IMR-90 (cell line): Measurements from ENCODE around the gene R3HDM4. TPM values are rescaled to one million over a fixed set of nuclear protein-coding genes. Genes with fewer than 3 reads are reported as not detected.

Experiments used
- ATAC-seq: fragments of 200-7000 bp; cut with Tn5 transposase; 2 replicates; pipeline ENCODE4 v1.9.1; 2020; ENCODE audit warnings: low read depth, mild to moderate bottlenecking, moderate library complexity
- BruUV-seq: library from RNA; stranded (reverse); fragments of 400-500 nt; replicated peaks from 2 replicates; lab custom pipeline; 2021; lab: Mats Ljungman, UMichigan
- CTCF ChIA-PET: fragments of 300-600 bp; formaldehyde crosslinking; extraction: SDS; loops from one replicate; lab custom pipeline; 2021; ENCODE audit warnings: antibody characterized with exemption; lab: Yijun Ruan, JAX
- POLR2A ChIA-PET: fragments of 300-600 bp; sonication (Branson Sonifier 250); formaldehyde crosslinking; loops from one replicate; lab custom pipeline; 2022; ENCODE audit warnings: antibody characterized with exemption; ENCODE audit not compliant: unreplicated experiment; lab: Charles Lee
- DNase-seq: peaks from one replicate; pipeline ENCODE4 v3.0.0; 2013
- H2AFZ ChIP-seq: replicated peaks from 2 replicates; pipeline ENCODE3; 2013; ENCODE audit warnings: low read length, mild to moderate bottlenecking; ENCODE audit not compliant: poor library complexity
- H2AK5ac ChIP-seq: 2 replicates; pipeline ENCODE4 v1.6.1; 2013; ENCODE audit warnings: low read depth, low read length, inconsistent platforms
- H2AK9ac ChIP-seq: replicated peaks from 2 replicates; pipeline ENCODE3; 2013; ENCODE audit warnings: mild to moderate bottlenecking, low read depth, low read length, moderate library complexity; ENCODE audit not compliant: poor library complexity
- H2BK120ac ChIP-seq: 2 replicates; pipeline ENCODE4 v1.6.1; 2013; ENCODE audit warnings: low read depth, low read length, inconsistent platforms
- H2BK15ac ChIP-seq: 3 replicates; pipeline ENCODE4 v1.6.1; 2013; ENCODE audit warnings: low read depth, low read length, inconsistent platforms
- H2BK20ac ChIP-seq: 2 replicates; pipeline ENCODE4 v1.6.1; 2013; ENCODE audit warnings: low read depth, mild to moderate bottlenecking, inconsistent platforms, low read length, moderate library complexity
- H2BK5ac ChIP-seq: 2 replicates; pipeline ENCODE4 v1.6.1; 2013; ENCODE audit warnings: mild to moderate bottlenecking, low read depth, low read length, inconsistent platforms; ENCODE audit not compliant: poor library complexity, severe bottlenecking
- H3K14ac ChIP-seq: replicated peaks from 2 replicates; pipeline ENCODE4 v1.6.1; 2013; ENCODE audit warnings: low read depth, low read length, inconsistent platforms
- H3K18ac ChIP-seq: 2 replicates; pipeline ENCODE4 v1.6.1; 2013; ENCODE audit warnings: low read depth, low read length, control low read depth
- H3K23ac ChIP-seq: 2 replicates; pipeline ENCODE4 v1.6.1; 2013; ENCODE audit warnings: low read depth, low read length, inconsistent platforms
- H3K27ac ChIP-seq: 2 replicates; pipeline ENCODE4 v1.5.1; 2013; ENCODE audit warnings: mild to moderate bottlenecking, control low read depth, low read length; ENCODE audit not compliant: insufficient read depth
- H3K27me3 ChIP-seq: 2 replicates; pipeline ENCODE4 v1.6.1; 2013; ENCODE audit warnings: low read length; ENCODE audit not compliant: control insufficient read depth, insufficient read depth
- H3K36me3 ChIP-seq: 2 replicates; pipeline ENCODE4 v1.6.1; 2013; ENCODE audit warnings: low read length, mixed read lengths; ENCODE audit not compliant: control insufficient read depth, insufficient read depth
- H3K4ac ChIP-seq: 2 replicates; pipeline ENCODE4 v1.6.1; 2013; ENCODE audit warnings: low read depth, low read length, inconsistent platforms
- H3K4me1 ChIP-seq: 2 replicates; pipeline ENCODE4 v1.6.1; 2013; ENCODE audit warnings: low read length, mixed read lengths; ENCODE audit not compliant: control insufficient read depth, insufficient read depth
- H3K4me2 ChIP-seq: 2 replicates; pipeline ENCODE4 v1.6.1; 2013; ENCODE audit warnings: low read depth, mild to moderate bottlenecking, control low read depth, low read length, moderate library complexity
- H3K4me3 ChIP-seq: 2 replicates; pipeline ENCODE4 v1.5.1; 2013; ENCODE audit warnings: low read depth, mild to moderate bottlenecking, control low read depth, low read length, moderate library complexity; ENCODE audit not compliant: insufficient read depth
- H3K56ac ChIP-seq: 2 replicates; pipeline ENCODE4 v1.6.1; 2013; ENCODE audit warnings: low read length, inconsistent platforms; ENCODE audit not compliant: insufficient read depth; ENCODE audit errors: extremely low read depth
- H3K79me1 ChIP-seq, 2 experiments: 2 replicates each; pipeline ENCODE4 v1.6.1; 2013; ENCODE audit warnings: low read length in 2 of 2, inconsistent platforms in 1 of 2, low read depth in 1 of 2
- H3K9ac ChIP-seq: 2 replicates; pipeline ENCODE4 v1.6.1; 2013; ENCODE audit warnings: low read depth, low read length, control low read depth
- H3K9me1 ChIP-seq: 2 replicates; pipeline ENCODE4 v1.6.1; 2013; ENCODE audit warnings: low read length, inconsistent platforms; ENCODE audit not compliant: insufficient read depth
- H3K9me3 ChIP-seq: 2 replicates; pipeline ENCODE4 v1.6.1; 2013; ENCODE audit warnings: low read length; ENCODE audit not compliant: control insufficient read depth, insufficient read depth
- H4K20me1 ChIP-seq: 2 replicates; pipeline ENCODE4 v1.6.1; 2013; ENCODE audit warnings: low read length, inconsistent platforms; ENCODE audit not compliant: insufficient read depth
- H4K5ac ChIP-seq: 2 replicates; pipeline ENCODE4 v1.6.1; 2013; ENCODE audit warnings: mild to moderate bottlenecking, low read depth, low read length, control low read depth
- H4K8ac ChIP-seq, 2 experiments: 2 replicates each; pipeline ENCODE4 v1.6.1; 2013; ENCODE audit warnings: low read depth in 2 of 2, low read length in 2 of 2, control low read depth in 1 of 2, inconsistent platforms in 1 of 2
- H4K91ac ChIP-seq: 2 replicates; pipeline ENCODE4 v1.6.1; 2013; ENCODE audit warnings: low read depth, low read length, inconsistent platforms; ENCODE audit not compliant: insufficient read depth
- BHLHE40 ChIP-seq: fragments of 150-350 bp; IDR thresholded peaks from 2 replicates; pipeline ENCODE4 v1.6.1; 2016; ENCODE audit warnings: mild to moderate bottlenecking, low read depth, low read length
- CEBPB ChIP-seq: IDR thresholded peaks from 2 replicates; pipeline ENCODE4 v1.6.1; 2012; ENCODE audit warnings: low read depth, low read length, improper control_type of control experiment
- CHD1 ChIP-seq: IDR thresholded peaks from 2 replicates; pipeline ENCODE4 v1.6.1; 2012; ENCODE audit warnings: low read depth, low read length, improper control_type of control experiment
- ELK1 ChIP-seq: fragments of 150-350 bp; IDR thresholded peaks from 2 replicates; pipeline ENCODE4 v1.6.1; 2016; ENCODE audit warnings: low read depth, mild to moderate bottlenecking, low read length, moderate library complexity, borderline replicate concordance
- MAFK ChIP-seq: IDR thresholded peaks from 2 replicates; pipeline ENCODE4 v1.6.1; 2012; ENCODE audit warnings: low read depth, low read length, improper control_type of control experiment
- MAZ ChIP-seq: IDR thresholded peaks from 2 replicates; pipeline ENCODE4 v1.6.1; 2012; ENCODE audit warnings: low read depth, mild to moderate bottlenecking, low read length, improper control_type of control experiment, moderate library complexity, borderline replicate concordance
- POLR2A ChIP-seq: IDR thresholded peaks from 2 replicates; pipeline ENCODE4 v1.6.1; 2012; ENCODE audit warnings: mild to moderate bottlenecking, low read depth, low read length
- RCOR1 ChIP-seq: IDR thresholded peaks from 2 replicates; pipeline ENCODE4 v1.6.1; 2012; ENCODE audit warnings: mild to moderate bottlenecking, low read length, improper control_type of control experiment; ENCODE audit not compliant: insufficient replicate concordance
- SMC3 ChIP-seq: fragments of 150-350 bp; IDR thresholded peaks from 2 replicates; pipeline ENCODE4 v1.6.1; 2016; ENCODE audit warnings: low read depth, mild to moderate bottlenecking, antibody characterized with exemption, low read length, moderate library complexity
- WGBS, 2 experiments: methylation state at CpG; one replicate each; pipeline versions ENCODE4 v1.1.5 to v1.1.7; 2013; ENCODE audit warnings: missing lambda C conversion rate in 2 of 2; ENCODE audit not compliant: insufficient read length in 1 of 2; ENCODE audit errors: extremely low coverage in 2 of 2; 5-methylcytosine and 5-hydroxymethylcytosine counted together
- dilution Hi-C: fragments of 300-500 bp; cut with HindIII; formaldehyde crosslinking; loops from one replicate; pipeline ENCODE4 v1.14.3; 2018; ENCODE audit warnings: low sequenced_read_pairs; ENCODE audit not compliant: unreplicated experiment
- in situ Hi-C: fragments of 300-500 bp; cut with MboI; formaldehyde crosslinking; loops from 3 replicates; pipeline ENCODE4 v1.14.3; 2019; ENCODE audit warnings: low sequenced_read_pairs, inconsistent platforms, mixed read lengths
- intact Hi-C: fragments of 100-400 bp; cut with micrococcal nuclease; formaldehyde crosslinking; loops from 2 replicates; pipeline ENCODE4 v1.10.0; 2022
- polyA plus RNA-seq, 3 experiments: library from polyadenylated mRNA; depleted of rRNA; stranded (reverse); fragments of >200 nt; gene quantifications; 2 replicates each; pipeline ENCODE4 v1.2.3, GENCODE V29; 2012; ENCODE audit warnings: low replicate concordance in 1 of 3
- total RNA-seq: library from RNA; depleted of rRNA; stranded (reverse); fragments of >200 nt; gene quantifications from 2 replicates; pipeline ENCODE4 v1.2.3, GENCODE V29; 2012

Gene R3HDM4
- total and polyA plus RNA-seq, 2 of the 4 experiments (the other 2 are of a cell fraction): 9.0 to 51.5 TPM

DNA sequence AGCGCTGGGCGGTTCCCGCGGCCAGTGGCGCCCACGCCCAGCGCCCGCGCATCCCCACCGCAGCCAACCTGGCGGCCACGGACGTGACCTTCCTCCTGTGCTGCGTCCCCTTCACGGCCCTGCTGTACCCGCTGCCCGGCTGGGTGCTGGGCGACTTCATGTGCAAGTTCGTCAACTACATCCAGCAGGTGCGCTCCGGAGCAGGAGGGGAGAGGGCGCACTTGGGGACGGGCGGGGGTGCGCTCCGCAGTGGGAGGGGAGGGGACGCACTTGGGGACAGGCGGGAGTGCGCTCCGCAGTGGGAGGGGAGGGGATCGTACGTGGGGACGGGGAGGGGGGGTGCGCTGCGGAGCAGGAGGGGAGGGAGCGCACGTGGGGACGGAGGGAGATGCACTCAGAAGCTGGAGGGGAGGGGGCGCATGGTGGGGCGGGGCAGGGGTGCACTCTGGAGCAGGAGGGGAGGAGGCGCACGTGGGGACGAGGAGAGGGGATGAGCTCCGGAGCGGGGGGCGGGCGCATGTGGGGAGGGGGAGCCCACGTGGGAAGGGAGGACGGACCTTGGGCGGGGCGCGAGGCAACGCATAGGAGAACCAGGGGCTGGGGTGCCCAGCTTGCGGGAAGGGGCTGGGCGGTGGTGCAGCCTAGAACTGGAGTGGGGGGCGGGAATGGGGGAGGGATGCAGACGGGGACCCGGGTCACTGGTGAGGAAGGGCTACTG, 5.6 kb upstream of the R3HDM4 start:
- Histone ChIP-seq H4K5ac (no peak overlapping the region), H3K36me3 (no peaks in the 10 kb centered on the region), H3K4me2 (no peak overlapping the region), H2AK9ac (no peak overlapping the region), H3K27ac (no peak overlapping the region), H4K8ac (no peak overlapping the region), H2BK20ac (no peak overlapping the region), H2BK15ac (no peak overlapping the region), H2AK5ac (no peak overlapping the region), H3K79me1 (peaks cover 0 to 1% of the 10 kb centered on the region in 2 experiments; a peak in 1 of 4 replicates), H3K27me3 (peaks cover 38% of the 10 kb centered on the region), H2BK5ac (no peak overlapping the region), H3K4ac (no peak overlapping the region), H3K9ac (no peak overlapping the region), H3K9me3 (no peaks in the 10 kb centered on the region), H3K4me3 (no peak overlapping the region), H4K91ac (no peak overlapping the region), H3K56ac (no peak overlapping the region), H2BK120ac (no peak overlapping the region), H4K20me1 (no peaks in the 10 kb centered on the region), H3K23ac (no peak overlapping the region), H2AFZ (no peak overlapping the region), H3K4me1 (peaks cover 7% of the 10 kb centered on the region), H3K9me1 (no peaks in the 10 kb centered on the region), H3K14ac (no peak overlapping the region), H3K18ac (no peak overlapping the region)
- ChIA-PET POLR2A (no interaction called here), CTCF (no interaction called here)
- dilution Hi-C loops (no loop called here), intact Hi-C loops (no loop called here), in situ Hi-C loops (no loop called here)
- TF ChIP-seq BHLHE40: no peak
- no peak for TF ChIP-seq CEBPB
- no peak for TF ChIP-seq ELK1
- no peak for TF ChIP-seq SMC3
- no peak for TF ChIP-seq CHD1
- no peak for TF ChIP-seq MAFK
- no peak for TF ChIP-seq RCOR1
- no peak for TF ChIP-seq POLR2A
- TF ChIP-seq MAZ: no peak
- no peak for ATAC-seq
- DNase-seq: no peak
- no TSS peak for BruUV-seq
- WGBS, 2 experiments: 2% methylated on average over 13 of the region's 58 CpGs; no CpG with 5 or more reads in 1 of the 2 experiments
